Progenitor cell of endocrine pancreas (in vitro differentiated cells): Measurements from ENCODE around the gene KCNQ5. TPM values are rescaled to one million over a fixed set of nuclear protein-coding genes. Genes with fewer than 3 reads are reported as not detected.

ENCODE experiments used
- DNase-seq: peaks from one replicate; pipeline ENCODE4 v3.0.0; 2021; ENCODE audit warnings: low spot score; ENCODE audit not compliant: unreplicated experiment
- H3K27ac Mint-ChIP-seq: 2 replicates; pipeline ENCODE4 v1.8.0; 2021; ENCODE audit warnings: mild to moderate bottlenecking, moderate library complexity, mixed read lengths
- H3K27me3 Mint-ChIP-seq: 2 replicates; pipeline ENCODE4 v1.8.0; 2021; ENCODE audit warnings: mixed read lengths
- H3K36me3 Mint-ChIP-seq: 2 replicates; pipeline ENCODE4 v1.8.0; 2022; ENCODE audit warnings: mixed read lengths; ENCODE audit not compliant: insufficient read depth
- H3K4me1 Mint-ChIP-seq: 2 replicates; pipeline ENCODE4 v1.8.0; 2021; ENCODE audit warnings: low read depth, mixed read lengths
- H3K4me3 Mint-ChIP-seq: 2 replicates; pipeline ENCODE4 v1.8.0; 2021; ENCODE audit warnings: low read depth, mild to moderate bottlenecking, moderate library complexity, mixed read lengths
- H3K9me3 Mint-ChIP-seq: 2 replicates; pipeline ENCODE4 v1.8.0; 2021; ENCODE audit warnings: low read depth, mixed read lengths
- total RNA-seq: library from RNA; stranded (reverse); gene quantifications from 2 replicates; pipeline ENCODE4 v1.2.1, GENCODE V29; 2021
- TF ChIP-seq, protein P1 (sequence below): fragments of 200-600 bp; sonication (generic); IDR thresholded peaks from one replicate; pipeline ENCODE4 v1.5.0; 2021; ENCODE audit warnings: antibody characterized with exemption, mild to moderate bottlenecking; ENCODE audit not compliant: unreplicated experiment

Gene KCNQ5
- total RNA-seq, 1 donor from 2014 or later = 1.0 TPM

DNA sequence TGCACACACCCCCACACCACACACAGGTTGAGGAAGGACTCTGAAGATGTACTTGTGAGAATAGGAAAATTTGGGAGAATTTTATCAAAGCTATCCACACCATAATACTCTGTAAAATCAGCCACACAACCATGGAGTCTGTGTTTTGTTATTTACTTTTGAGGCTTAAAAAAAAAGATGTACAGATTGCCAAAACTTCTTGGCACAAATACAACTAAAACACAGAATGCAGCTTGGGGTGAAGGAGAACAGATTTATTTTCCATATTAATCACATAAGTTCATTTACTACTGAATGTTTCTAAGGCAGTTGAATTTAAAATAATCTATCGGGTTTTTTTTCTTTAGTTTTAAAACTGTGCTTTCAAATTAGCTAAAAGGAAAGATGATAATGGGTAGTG lies 32.8 kb upstream of the KCNQ5 start:
- no peak overlapping the region for H3K4me3 Mint-ChIP-seq
- DNase-seq = no peak
- H3K4me1 Mint-ChIP-seq = no peaks in the 10 kb centered on the region
- H3K27ac Mint-ChIP-seq = no peak overlapping the region
- H3K27me3 Mint-ChIP-seq = no peaks in the 10 kb centered on the region
- H3K36me3 Mint-ChIP-seq = no peaks in the 10 kb centered on the region
- TF ChIP-seq, protein P1, sequence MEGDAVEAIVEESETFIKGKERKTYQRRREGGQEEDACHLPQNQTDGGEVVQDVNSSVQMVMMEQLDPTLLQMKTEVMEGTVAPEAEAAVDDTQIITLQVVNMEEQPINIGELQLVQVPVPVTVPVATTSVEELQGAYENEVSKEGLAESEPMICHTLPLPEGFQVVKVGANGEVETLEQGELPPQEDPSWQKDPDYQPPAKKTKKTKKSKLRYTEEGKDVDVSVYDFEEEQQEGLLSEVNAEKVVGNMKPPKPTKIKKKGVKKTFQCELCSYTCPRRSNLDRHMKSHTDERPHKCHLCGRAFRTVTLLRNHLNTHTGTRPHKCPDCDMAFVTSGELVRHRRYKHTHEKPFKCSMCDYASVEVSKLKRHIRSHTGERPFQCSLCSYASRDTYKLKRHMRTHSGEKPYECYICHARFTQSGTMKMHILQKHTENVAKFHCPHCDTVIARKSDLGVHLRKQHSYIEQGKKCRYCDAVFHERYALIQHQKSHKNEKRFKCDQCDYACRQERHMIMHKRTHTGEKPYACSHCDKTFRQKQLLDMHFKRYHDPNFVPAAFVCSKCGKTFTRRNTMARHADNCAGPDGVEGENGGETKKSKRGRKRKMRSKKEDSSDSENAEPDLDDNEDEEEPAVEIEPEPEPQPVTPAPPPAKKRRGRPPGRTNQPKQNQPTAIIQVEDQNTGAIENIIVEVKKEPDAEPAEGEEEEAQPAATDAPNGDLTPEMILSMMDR = no peak
- H3K9me3 Mint-ChIP-seq = no peaks in the 10 kb centered on the region

DNA sequence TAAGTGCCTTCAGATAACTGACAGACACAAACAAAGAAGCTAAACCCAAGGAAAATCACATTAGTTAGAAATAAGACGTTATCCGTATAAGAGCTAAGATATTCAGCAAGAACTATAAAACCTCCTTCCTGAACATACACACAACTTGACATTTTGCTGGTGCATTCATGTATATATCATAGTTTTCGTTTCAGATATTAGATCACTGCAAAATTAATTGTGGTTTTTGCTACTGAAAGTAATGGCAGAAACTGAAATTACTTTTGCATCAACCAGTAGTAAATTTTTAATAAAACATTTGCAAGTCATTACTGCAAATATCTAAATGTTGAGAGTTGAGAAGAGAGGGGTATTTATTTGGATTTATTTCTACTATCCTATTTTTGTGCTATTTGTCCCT lies 26.1 kb upstream of the KCNQ5 start:
- Mint-ChIP-seq H3K4me3 (no peak overlapping the region), H3K36me3 (no peaks in the 10 kb centered on the region), H3K27me3 (no peaks in the 10 kb centered on the region), H3K9me3 (no peaks in the 10 kb centered on the region), H3K4me1 (no peaks in the 10 kb centered on the region), H3K27ac (no peak overlapping the region)
- DNase-seq = no peak
- TF ChIP-seq, protein P1 = no peak

DNA sequence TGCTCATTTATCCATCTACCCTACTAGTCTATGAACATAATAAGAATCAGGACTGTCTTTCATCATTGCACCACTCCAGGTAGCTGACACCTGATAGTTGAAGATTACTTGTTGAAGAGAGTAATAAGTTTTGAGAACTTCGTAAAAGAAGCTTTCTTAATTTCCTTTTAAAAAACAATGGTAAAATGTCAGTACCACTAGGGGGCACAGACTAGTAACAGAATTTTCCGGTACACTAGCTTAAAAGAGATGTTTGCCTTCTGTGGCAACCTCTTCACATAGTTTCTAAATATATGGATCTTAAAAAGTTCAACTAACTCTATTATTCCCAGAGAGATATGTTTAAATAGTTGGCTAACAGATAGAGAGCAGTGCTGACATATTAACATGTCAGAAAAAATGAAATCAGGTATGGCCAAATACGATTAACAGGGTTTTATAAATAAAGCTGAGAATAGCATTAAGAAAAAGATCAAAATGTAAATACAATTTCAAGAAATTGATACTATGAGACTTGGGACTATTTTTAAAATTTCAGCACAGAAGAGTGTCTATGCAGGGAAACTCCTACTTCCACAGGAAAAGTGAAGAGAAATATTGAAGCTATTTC lies 5.4 kb upstream of the KCNQ5 start:
- DNase-seq = no peak
- Mint-ChIP-seq H3K4me3 (no peak overlapping the region), H3K9me3 (no peaks in the 10 kb centered on the region), H3K27me3 (peaks cover 45% of the 10 kb centered on the region), H3K36me3 (no peaks in the 10 kb centered on the region), H3K27ac (no peak overlapping the region), H3K4me1 (peaks cover 14% of the 10 kb centered on the region)
- TF ChIP-seq, protein P1 = peak; percentile 72

DNA sequence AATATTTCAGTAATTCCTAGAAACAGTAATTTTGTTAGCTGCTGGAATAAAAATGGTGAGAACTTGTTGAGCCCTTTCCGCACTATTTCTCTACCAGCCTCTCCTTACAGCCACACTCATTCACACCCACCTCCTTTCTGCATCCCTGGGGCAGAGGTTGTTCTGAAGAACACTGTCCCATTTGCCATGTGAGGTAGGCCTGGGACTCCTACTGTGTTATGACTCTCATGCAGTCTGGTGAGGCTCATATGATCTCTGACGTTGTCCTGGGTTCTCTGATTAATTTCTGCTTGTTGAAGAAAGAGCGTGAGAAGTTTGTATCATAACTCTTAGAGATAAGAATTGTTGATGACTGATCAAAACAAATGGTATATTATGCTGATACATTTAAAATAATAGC lies 4.1 kb upstream of the KCNQ5 start:
- Mint-ChIP-seq H3K27ac (no peak overlapping the region), H3K36me3 (no peaks in the 10 kb centered on the region), H3K27me3 (peaks cover 48% of the 10 kb centered on the region), H3K4me3 (no peak overlapping the region), H3K9me3 (no peaks in the 10 kb centered on the region), H3K4me1 (peaks cover 15% of the 10 kb centered on the region)
- TF ChIP-seq, protein P1 = no peak
- no peak for DNase-seq

DNA sequence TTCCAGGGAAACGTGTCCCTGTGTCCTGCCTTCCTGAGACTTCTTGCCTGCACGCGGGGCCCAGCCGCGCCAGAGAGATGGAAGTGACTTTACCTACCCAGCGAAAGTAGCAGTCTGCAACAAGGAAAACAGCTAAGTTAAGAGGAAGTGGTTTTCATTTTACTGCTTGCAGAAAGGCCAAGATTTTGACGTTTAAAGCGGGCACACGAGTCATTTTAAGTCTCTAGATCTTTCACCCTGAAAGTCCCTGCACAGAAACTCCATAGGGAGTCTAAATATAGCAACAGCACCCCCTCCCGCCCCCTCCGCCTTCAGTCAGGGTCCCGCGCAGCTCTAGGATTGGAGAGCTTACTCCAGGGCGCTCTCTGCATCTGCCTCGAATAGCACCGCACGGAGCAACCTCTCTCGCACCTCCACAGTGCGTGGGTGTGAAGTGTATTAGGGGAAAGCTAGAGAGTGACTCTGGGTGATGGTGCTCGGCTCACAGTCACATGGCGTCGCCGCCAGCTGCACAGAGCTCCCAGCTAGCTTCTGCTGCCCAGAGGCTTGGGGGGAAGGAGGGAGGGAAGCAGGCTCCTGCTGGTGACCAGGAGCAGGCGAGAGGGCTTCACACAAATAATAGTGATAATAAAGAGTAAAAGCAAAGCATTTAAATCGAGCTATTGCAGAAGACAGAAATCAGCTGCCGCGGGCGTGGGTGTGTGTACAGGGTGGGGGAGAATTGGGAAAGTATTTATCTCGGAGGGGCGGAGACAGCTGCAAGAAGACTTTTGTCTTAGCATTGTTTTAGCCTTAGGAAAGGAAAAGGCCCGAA lies 1.8 kb upstream of the KCNQ5 start:
- Mint-ChIP-seq H3K36me3 (no peaks in the 10 kb centered on the region), H3K4me1 (peaks cover 17% of the 10 kb centered on the region), H3K27me3 (peaks cover 54% of the 10 kb centered on the region), H3K4me3 (peak overlapping the region; percentile 59), H3K9me3 (no peaks in the 10 kb centered on the region), H3K27ac (no peak overlapping the region)
- TF ChIP-seq, protein P1 = no peak
- DNase-seq = peak; percentile 14
